Liver (tissue), 9 donors: ENCODE results near the gene ZRANB1. TPM values are rescaled to one million over a fixed set of nuclear protein-coding genes. Genes with fewer than 3 reads are reported as not detected.

Experiments
- DNase-seq: peaks from one replicate; pipeline ENCODE4 v3.0.0-alpha.2; 2017; ENCODE audit warnings: low spot score
- H3K27ac ChIP-seq, 2 donors: one replicate each; pipeline ENCODE4 v1.7.0; 2013; ENCODE audit warnings: inconsistent platforms in 2 of 2, low read length in 2 of 2, control low read depth in 1 of 2, low read depth in 1 of 2, mild to moderate bottlenecking in 1 of 2
- H3K27me3 ChIP-seq, 4 donors: one replicate each; pipeline versions ENCODE4 v1.6.1 to v1.7.0; 2013; ENCODE audit warnings: low read length in 3 of 4, inconsistent platforms in 1 of 4, mild to moderate bottlenecking in 1 of 4, moderate library complexity in 1 of 4; ENCODE audit not compliant: control insufficient read depth in 4 of 4, insufficient read depth in 4 of 4
- H3K36me3 ChIP-seq, 4 donors: one replicate each; pipeline versions ENCODE4 v1.6.1 to v1.7.0; 2013; ENCODE audit warnings: low read length in 3 of 4, mild to moderate bottlenecking in 3 of 4, low read depth in 1 of 4, moderate library complexity in 1 of 4; ENCODE audit not compliant: control insufficient read depth in 4 of 4, insufficient read depth in 3 of 4
- H3K4me1 ChIP-seq, 4 donors: one replicate each; pipeline versions ENCODE4 v1.6.1 to v1.7.0; 2013; ENCODE audit warnings: low read length in 3 of 4, mild to moderate bottlenecking in 3 of 4, moderate library complexity in 1 of 4; ENCODE audit not compliant: control insufficient read depth in 4 of 4, insufficient read depth in 4 of 4
- H3K4me3 ChIP-seq, 3 donors: one replicate each; pipeline versions ENCODE4 v1.6.1 to v1.7.0; 2013; ENCODE audit warnings: low read length in 3 of 3, control low read depth in 1 of 3, low read depth in 1 of 3, mild to moderate bottlenecking in 1 of 3
- H3K9ac ChIP-seq, 2 donors: one replicate each; pipeline ENCODE4 v1.7.0; 2013; ENCODE audit warnings: low read length in 2 of 2, mild to moderate bottlenecking in 2 of 2, moderate library complexity in 2 of 2, control low read depth in 1 of 2, low read depth in 1 of 2
- H3K9me3 ChIP-seq, 4 donors: one replicate each; pipeline versions ENCODE4 v1.6.1 to v1.7.0; 2013; ENCODE audit warnings: low read length in 3 of 4; ENCODE audit not compliant: control insufficient read depth in 4 of 4
- ATF3 ChIP-seq: IDR thresholded peaks from 2 replicates; pipeline ENCODE4 v1.6.1; 2016; ENCODE audit warnings: antibody characterized with exemption
- CTCF ChIP-seq: fragments of 150-350 bp; IDR thresholded peaks from 2 replicates; pipeline ENCODE4 v1.5.1; 2017; ENCODE audit warnings: improper control_type of control experiment, low read depth, low read length; ENCODE audit not compliant: missing input control
- EGR1 ChIP-seq, 2 donors: IDR thresholded peaks; 2 replicates each; pipeline ENCODE4 v1.6.1; 2016 to 2018; ENCODE audit warnings: antibody characterized with exemption in 2 of 2, low read depth in 2 of 2
- FOXA1 ChIP-seq: IDR thresholded peaks from 2 replicates; pipeline ENCODE4 v1.6.1; 2016; ENCODE audit warnings: antibody characterized with exemption
- FOXA2 ChIP-seq: IDR thresholded peaks from 2 replicates; pipeline ENCODE4 v1.6.1; 2016; ENCODE audit warnings: antibody characterized with exemption
- GABPA ChIP-seq, 2 donors: IDR thresholded peaks in 1 of 2; conservative IDR thresholded peaks in 1 of 2; 2 replicates each; pipeline ENCODE4 v1.6.1; 2016; ENCODE audit warnings: antibody characterized with exemption in 2 of 2, mild to moderate bottlenecking in 1 of 2, moderate library complexity in 1 of 2
- HNF4A ChIP-seq, 2 donors: conservative IDR thresholded peaks; 2 replicates each; pipeline ENCODE4 v1.6.1; 2016; ENCODE audit warnings: antibody characterized with exemption in 2 of 2, mild to moderate bottlenecking in 2 of 2
- HNF4G ChIP-seq: IDR thresholded peaks from 2 replicates; pipeline ENCODE4 v1.6.1; 2016; ENCODE audit warnings: antibody characterized with exemption
- JUND ChIP-seq, 2 donors: IDR thresholded peaks; 2 replicates each; pipeline ENCODE4 v1.6.1; 2016; ENCODE audit warnings: antibody characterized with exemption in 2 of 2
- MAX ChIP-seq: IDR thresholded peaks from 2 replicates; pipeline ENCODE4 v1.6.1; 2016; ENCODE audit warnings: antibody characterized with exemption
- NR2F2 ChIP-seq: IDR thresholded peaks from 2 replicates; pipeline ENCODE4 v1.6.1; 2016; ENCODE audit warnings: antibody characterized with exemption
- RAD21 ChIP-seq, 2 donors: IDR thresholded peaks; 2 replicates each; pipeline ENCODE4 v1.6.1; 2016; ENCODE audit warnings: antibody characterized with exemption in 2 of 2, mild to moderate bottlenecking in 2 of 2
- REST ChIP-seq: IDR thresholded peaks from 2 replicates; pipeline ENCODE4 v1.6.1; 2016; ENCODE audit warnings: antibody characterized with exemption, mild to moderate bottlenecking
- RXRA ChIP-seq, 2 donors: IDR thresholded peaks; 2 replicates each; pipeline ENCODE4 v1.6.1; 2017 to 2018; ENCODE audit warnings: antibody characterized with exemption in 2 of 2, mild to moderate bottlenecking in 1 of 2
- SP1 ChIP-seq: IDR thresholded peaks from 2 replicates; pipeline ENCODE4 v1.6.1; 2018; ENCODE audit warnings: antibody characterized with exemption, mild to moderate bottlenecking
- TAF1 ChIP-seq: conservative IDR thresholded peaks from 2 replicates; pipeline ENCODE4 v1.6.1; 2016; ENCODE audit warnings: antibody characterized with exemption, mild to moderate bottlenecking
- YY1 ChIP-seq: IDR thresholded peaks from 2 replicates; pipeline ENCODE4 v1.6.1; 2016; ENCODE audit warnings: antibody characterized with exemption, mild to moderate bottlenecking
- ZBTB33 ChIP-seq: IDR thresholded peaks from 2 replicates; pipeline ENCODE4 v1.6.1; 2016; ENCODE audit warnings: antibody characterized with exemption
- WGBS: extraction: QIAGEN DNeasy Blood & Tissue Kit; methylation state at CpG from one replicate; pipeline ENCODE4 v1.1.7; 2013; 5-methylcytosine and 5-hydroxymethylcytosine counted together
- polyA plus RNA-seq, 2 donors: library from polyadenylated mRNA; stranded (reverse) in 1 of 2; unstranded in 1 of 2; fragments of 200-250 nt in 1 of 2; fragments of >200 nt in 1 of 2; fragmentation: Nextera tagmentation in 1 of 2; extraction: Ambion mirVana in 1 of 2; gene quantifications; one replicate each; pipeline versions ENCODE4 v1.2.1 to v1.2.3, GENCODE V29; 2013 to 2015
- total RNA-seq, 2 donors: library from RNA; depleted of rRNA; stranded (reverse); fragments of >200 nt; gene quantifications; one replicate each; pipeline ENCODE4 v1.2.3, GENCODE V29; 2014
- donor health status: healthy.
- donor health status: healthy.
- donor health status: healthy.
- donor health status: healthy.
- donor health status: healthy.

ZRANB1 gene
- total and polyA plus RNA-seq, 4 donors, result 6.2 to 32.5 (median 14.4) TPM

- peaks cover 0 to 4% (median 0%) of the 10 kb centered on the region in 4 donors for H3K4me1 ChIP-seq
- no peak overlapping the region for H3K9ac ChIP-seq
- H3K4me3 ChIP-seq, result no peak overlapping the region
- H3K36me3 ChIP-seq, result no peaks in the 10 kb centered on the region
- no peaks in the 10 kb centered on the region for H3K9me3 ChIP-seq
- TF ChIP-seq GABPA (IDR thresholded peaks at IDR 0.05 in 1 of 2, conservative IDR thresholded peaks at IDR 0.05 in 1 of 2), result no peak
- TF ChIP-seq EGR1 (IDR thresholded peaks at IDR 0.05; ENCODE audit: low read depth in 2 of 2), result no peak
- TF ChIP-seq JUND (IDR thresholded peaks at IDR 0.05), result no peak
- no peak for TF ChIP-seq SP1
- TF ChIP-seq YY1, result no peak
- no peak for TF ChIP-seq FOXA2
- TF ChIP-seq HNF4A (conservative IDR thresholded peaks at IDR 0.05), result no peak
- TF ChIP-seq FOXA1, result no peak
- TF ChIP-seq RAD21 (IDR thresholded peaks at IDR 0.05), result no peak
- no peak for TF ChIP-seq REST
- no peak for TF ChIP-seq MAX
- TF ChIP-seq NR2F2, result no peak
- no peak for TF ChIP-seq ZBTB33
- no peak for TF ChIP-seq ATF3
- no peak for TF ChIP-seq TAF1
- TF ChIP-seq CTCF, result no peak
- TF ChIP-seq RXRA (IDR thresholded peaks at IDR 0.05), result no peak
- TF ChIP-seq HNF4G, result no peak
- H3K27me3 ChIP-seq, result no peaks in the 10 kb centered on the region
- WGBS, result 90% methylated on average over 15 of the region's 15 CpGs
- no peak overlapping the region for H3K27ac ChIP-seq
- DNase-seq, result no peak
Measured at GRCh38 chr10:125009661-125010161, 67.8 kb downstream of the ZRANB1 start.
